Renal cortical epithelial cell (primary cell): Measurements from ENCODE around the gene SERPINB7. TPM values are rescaled to one million over a fixed set of nuclear protein-coding genes. Genes with fewer than 3 reads are reported as not detected.

ENCODE experiments used
- DNase-seq: peaks from one replicate; pipeline ENCODE4 v3.0.0-alpha.2; 2011; ENCODE audit warnings: low read depth
- total RNA-seq: library from RNA; depleted of rRNA; stranded (reverse); fragments of >200 nt; gene quantifications from 2 replicates; pipeline ENCODE4 v1.2.3, GENCODE V29; 2014

The SERPINB7 gene
- total RNA-seq, 1 donor from 2014 or later, result 0.25 TPM

DNA sequence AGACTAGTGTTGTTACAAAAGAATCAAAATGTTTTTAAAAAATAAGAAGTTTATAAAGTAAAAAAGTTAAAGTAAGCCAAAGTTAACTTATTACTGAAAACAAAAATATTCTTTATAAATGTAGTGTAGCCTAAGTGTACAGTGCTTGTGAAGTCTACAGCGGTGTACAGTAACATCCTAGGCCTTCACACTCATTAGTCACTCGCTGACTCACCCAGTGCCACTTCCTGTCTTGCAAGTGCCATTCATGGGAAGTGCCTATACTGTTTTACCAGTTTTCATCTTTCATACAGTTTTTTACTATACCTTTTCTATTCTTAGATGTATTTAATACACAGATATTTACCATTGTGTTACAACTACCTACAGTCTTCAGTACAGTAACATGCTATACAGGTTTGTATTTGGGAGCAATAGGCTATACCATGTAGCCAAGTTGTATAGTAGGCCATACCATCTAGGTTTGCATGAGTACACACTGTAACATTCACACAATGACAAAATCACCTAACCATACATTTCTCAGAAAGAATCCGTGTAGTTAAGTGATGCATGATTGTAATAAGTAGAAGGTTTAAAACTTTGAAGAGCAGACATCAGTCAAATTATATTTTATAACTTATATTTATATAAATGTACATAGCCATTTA, 13.4 kb downstream of the SERPINB7 start:
- peak; percentile 91 for DNase-seq

DNA sequence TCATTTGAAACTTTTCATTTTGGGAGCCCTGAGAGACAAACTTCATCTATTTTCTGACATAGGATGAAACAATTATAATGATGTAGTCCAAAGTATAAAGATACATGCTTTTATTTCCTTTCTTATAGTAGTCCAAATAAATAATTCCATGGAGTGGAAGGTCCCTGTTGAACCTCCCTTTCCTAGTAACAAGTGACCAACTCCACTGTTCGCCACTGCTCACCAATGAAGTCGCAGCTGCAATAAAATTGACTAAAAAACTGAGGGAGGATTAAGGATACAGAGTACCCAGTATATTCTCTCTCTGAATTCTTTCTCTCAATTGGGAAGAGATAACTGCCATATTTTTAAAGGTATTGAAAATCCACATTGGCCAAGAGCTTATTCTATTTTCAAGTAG, 14.1 kb downstream of the SERPINB7 start:
- no peak for DNase-seq

- DNase-seq, result no peak
Measured at GRCh38 chr18:63795606-63796005, 20.4 kb downstream of the SERPINB7 start.

GRCh38 chr18:63799189-63799588, 24.0 kb downstream of the SERPINB7 start:
- DNase-seq, result no peak

GRCh38 chr18:63801343-63801742, 26.1 kb downstream of the SERPINB7 start:
- DNase-seq, result no peak

DNA sequence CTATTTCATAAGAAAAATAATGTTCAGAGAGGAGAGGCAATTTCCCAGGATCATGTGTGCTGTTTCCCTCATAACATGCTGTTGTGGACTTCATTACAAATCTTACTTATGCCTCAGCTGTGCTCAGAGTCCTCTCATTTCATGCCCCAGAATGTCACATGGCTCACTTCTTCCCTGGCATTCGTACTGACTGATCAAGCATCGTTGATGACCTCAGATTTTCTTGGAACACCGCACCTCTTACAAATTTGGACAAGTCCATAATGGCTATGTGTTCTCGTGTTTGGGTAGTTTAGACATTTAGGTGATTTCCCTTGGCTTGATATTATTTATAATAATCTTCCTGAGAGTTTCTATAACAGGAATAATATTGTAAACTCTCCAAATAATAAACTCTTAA, 32.9 kb downstream of the SERPINB7 start:
- DNase-seq, result no peak

GRCh38 chr18:63817441-63818051, 42.3 kb downstream of the SERPINB7 start:
- no peak for DNase-seq

DNA sequence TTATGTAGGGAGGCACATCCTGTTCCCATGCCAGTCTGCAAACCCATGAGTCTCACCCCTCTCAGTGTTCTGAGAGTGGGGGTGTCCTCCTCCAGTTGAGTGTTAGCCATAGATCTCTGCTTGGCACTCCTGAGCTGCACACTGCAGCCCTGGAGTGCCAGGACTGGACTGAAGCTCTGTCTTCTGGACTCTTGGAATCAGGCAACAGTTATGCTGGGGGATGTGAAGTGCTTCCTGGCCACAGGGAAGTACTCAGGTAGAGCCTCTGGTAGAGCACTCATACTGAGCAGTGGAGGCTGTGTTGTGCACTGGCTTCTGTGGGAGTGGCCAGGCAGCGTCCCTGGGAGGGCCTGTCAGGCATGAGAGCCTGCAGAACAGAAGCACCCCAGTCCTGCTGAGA, 43.0 kb downstream of the SERPINB7 start:
- no peak for DNase-seq

DNA sequence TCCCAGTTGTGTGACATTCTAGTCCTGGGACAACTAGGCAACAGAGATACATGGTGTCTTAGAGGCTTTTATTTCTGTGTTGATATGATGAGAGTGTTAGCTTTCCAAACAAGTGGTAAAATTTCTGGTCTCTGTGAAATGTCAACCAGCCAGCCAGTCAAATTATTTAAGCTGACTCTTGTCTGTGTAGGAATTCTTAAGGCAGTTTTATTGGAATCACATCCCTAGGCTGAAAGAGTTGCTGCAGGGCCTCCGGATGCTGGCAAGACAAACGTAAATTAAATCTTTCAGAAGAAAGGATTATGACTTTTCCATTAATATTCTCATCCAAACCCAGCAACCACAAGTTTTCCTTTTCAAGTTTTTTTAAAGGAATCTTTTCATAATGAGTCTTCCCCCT, 44.6 kb downstream of the SERPINB7 start:
- no peak for DNase-seq

DNA sequence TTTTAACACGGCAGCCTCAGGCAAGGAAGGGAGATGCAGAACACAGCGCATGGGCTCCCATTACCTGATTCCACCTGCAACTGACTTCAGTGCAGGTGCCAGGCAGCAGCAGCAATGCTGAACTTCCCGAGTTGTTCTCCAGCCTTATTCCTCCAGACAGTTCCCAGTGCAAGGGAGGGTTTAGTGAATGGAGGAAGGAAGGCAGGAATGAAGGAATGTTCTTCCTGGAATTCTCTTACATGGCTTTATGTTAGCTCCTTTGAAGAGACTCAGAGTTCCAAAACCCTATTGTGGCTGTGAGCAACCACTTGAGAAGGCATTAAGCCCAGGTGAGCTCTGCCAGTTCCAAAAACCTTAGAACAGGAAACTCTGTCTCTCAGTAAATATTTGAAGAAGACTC, 45.5 kb downstream of the SERPINB7 start:
- no peak for DNase-seq

DNA sequence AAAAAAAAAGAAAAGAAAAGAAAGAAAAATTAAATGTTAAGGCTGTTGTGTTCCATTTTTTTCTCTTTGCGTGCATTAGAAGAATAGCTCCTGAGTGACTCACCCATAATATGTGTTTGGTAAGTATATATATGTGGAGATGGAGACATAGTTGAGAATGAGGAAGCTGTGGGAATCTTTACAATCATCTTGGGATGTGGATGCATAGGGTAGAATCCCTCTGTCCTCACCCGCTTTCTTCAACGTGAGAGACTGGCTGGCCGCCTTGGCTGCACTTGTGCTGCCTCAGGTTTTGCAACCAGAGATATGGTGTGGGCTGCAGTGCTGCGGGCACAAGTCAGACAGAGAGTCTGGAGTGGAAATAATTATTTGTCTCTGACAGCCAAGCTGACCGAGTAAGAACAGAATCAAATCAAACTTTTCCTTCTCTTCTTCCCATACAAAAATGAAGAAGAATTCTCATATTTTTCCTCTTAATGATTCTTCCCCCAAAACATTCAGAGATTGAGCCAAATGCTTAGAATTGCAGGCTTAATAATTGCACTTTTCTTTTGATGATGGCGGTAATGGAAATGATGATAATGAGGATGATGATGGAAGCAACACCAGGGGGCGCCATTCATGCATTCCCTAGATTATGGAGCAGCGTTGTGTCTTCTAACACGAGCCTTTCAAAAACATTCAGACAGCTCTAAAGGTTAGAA, 48.5 kb downstream of the SERPINB7 start:
- DNase-seq, result no peak

- DNase-seq, result no peak
Measured at GRCh38 chr18:63824220-63824525, 49.0 kb downstream of the SERPINB7 start.

DNA sequence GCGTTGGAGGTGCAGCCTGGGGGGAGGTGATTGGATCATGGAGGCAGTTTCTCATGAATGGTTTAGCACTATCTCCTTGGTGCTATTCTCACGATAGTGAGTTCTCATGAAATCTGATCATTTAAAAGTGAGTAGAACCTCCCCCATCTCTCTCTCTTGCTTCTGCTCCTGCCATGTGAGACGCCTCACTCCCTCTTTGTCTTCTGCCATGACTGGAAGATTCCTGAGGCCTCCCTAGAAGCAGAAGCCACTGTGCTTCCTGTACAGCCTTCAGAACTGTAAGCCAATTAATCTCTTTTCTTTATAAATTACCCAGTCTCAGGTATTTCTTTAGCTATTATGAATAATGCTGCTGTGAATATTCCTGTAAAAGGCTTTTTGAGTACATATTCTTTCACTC, 52.9 kb downstream of the SERPINB7 start:
- no peak for DNase-seq

GRCh38 chr18:63828656-63829055, 53.4 kb downstream of the SERPINB7 start:
- DNase-seq, result no peak

- no peak for DNase-seq
Measured at GRCh38 chr18:63829886-63830285, 54.7 kb downstream of the SERPINB7 start.

DNA sequence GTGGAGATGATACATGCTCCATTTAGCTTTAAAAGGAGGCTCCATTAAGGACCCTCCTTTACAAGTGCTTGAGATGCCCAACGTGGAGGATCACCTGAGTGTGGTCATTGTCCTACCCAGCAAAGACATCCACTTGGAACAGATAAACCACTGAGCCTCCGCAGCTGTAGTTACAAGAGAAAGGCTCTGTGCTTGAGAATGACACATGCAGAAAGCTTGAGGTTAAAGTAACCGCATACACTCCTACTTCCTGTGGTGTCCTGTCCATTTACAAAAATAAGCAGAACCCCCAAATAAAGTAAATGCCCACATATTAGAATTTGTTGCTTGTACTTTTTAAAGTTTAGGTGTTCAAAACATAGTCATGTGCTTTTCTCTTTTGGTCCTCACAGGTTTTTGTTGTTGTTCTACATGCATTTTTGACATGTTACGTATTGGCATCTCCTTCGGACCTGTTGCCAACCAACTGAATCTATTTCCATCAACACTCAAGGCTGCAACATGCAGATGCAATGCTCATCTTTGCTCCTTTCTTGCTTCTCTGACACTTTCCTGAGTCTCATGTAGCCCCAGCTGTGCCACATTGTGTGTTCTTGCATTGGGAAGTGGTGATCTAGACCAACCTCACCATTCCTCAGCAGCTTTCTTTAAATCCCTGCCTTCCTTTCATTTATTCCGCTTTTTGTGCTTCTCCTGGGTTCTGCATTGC, 56.0 kb downstream of the SERPINB7 start:
- peak; percentile 22 for DNase-seq

DNA sequence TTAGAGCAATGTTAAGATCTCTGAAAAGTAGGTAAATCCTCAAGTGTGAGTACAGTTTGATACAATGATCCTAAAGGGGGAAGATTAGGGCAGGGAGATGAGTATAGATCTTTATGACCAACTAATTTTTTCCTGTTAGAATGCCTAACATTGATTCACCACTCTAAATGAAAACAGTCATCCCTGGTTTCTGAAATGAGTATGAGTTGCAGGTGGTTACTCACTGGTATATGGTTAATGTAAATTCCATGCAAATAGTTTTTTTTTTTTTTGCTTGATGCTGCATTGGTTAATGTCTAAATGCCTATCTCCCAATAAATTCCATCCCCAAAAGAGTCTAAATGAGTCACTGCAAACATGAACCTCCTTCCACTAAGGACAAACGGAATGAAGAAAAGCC, 57.3 kb downstream of the SERPINB7 start:
- no peak for DNase-seq

- peak; percentile 27 for DNase-seq
Measured at GRCh38 chr18:63834471-63835113, 59.4 kb downstream of the SERPINB7 start.

DNA sequence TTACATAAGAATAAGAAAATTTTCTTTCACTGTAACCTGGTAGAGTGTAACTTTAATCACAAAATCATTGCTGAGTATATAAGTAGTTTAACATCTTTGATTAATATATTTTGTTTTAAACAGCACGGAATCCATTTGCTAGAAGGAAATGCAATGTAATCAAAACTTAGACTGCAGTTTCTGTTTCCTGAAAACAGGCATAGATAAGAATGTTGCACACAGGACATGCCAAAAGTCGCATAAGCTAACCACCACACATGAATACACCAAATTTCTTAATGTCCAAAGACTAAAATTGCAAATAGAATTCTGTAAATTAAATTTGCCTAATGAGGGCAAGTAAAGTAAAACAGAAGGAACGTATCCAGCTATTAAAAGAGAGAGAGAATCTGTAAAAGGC, 61.2 kb downstream of the SERPINB7 start:
- DNase-seq, result no peak

DNA sequence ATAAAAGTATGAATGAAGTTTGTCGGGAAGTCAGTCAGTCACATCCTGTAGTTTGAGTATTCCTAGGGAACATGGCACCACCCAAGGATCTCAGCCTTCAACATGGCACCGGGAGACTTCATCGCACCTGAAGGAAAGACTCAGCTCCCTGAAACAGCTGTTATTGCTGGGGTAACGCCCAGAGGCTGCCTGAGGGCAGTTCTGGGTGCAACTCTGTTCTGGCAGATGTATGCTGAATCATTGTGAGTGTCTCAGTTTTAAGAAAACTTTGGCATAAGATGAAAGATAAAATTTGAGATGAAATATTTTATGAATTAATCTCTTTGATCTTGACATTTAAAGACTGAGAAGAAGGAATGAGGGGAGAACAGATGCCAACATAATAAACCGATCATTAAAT, 62.4 kb downstream of the SERPINB7 start:
- no peak for DNase-seq

- peak; percentile 50 for DNase-seq
Measured at GRCh38 chr18:63843008-63843407, 67.8 kb downstream of the SERPINB7 start.

DNA sequence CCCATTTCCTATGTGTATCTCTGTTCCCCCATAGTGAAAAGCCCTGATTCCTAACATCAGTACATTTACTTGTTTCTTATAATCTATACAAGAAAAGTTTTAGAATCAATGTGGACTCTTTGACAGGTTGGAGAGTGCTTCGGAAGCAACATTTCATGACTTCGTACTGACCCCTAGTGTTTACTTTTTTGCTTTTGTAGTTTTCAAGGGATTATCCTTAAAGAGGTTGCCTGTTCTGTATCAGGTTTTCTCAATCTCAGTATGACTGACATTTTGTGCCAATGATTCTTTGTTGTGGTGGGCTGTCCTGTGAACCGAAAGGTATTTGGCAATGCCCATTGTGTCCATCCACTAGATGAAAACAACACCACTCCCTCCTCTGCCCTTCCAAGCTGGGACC, 69.0 kb downstream of the SERPINB7 start:
- peak; percentile 70 for DNase-seq
